Right ventricle myocardium inferior (tissue), 1 donor: ENCODE results near the gene CHST5. TPM values are rescaled to one million over a fixed set of nuclear protein-coding genes. Genes with fewer than 3 reads are reported as not detected.

Experiments
- ATAC-seq: fragments of 200-7000 bp; cut with Tn5 transposase; one replicate; pipeline ENCODE4 v1.9.1; 2020; ENCODE audit warnings: mild to moderate bottlenecking, moderate library complexity
- DNase-seq: peaks from one replicate; pipeline ENCODE4 v3.0.0; 2021; ENCODE audit errors: missing footprints
- intact Hi-C: fragments of 100-400 bp; cut with DNase I; formaldehyde crosslinking; loops from one replicate; pipeline ENCODE4 v1.11.0; 2022
- total RNA-seq: library from RNA; stranded (reverse); fragmentation: NEBNext Ultra II Directional; extraction: Animal tissue kit (Norgen Biotek cat#: 25700); gene quantifications from one replicate; pipeline ENCODE4 v1.2.1, GENCODE V29; 2021
- donor health status: DM: no; HTN: yes; CAD: no; lungs with severe emphysema.

CHST5 gene
- total RNA-seq, 1 donor from 2014 or later, result 0.27 TPM

GRCh38 chr16:75486676-75487313, 49.1 kb downstream of the CHST5 start:
- ATAC-seq (no peak), DNase-seq (no peak)
- intact Hi-C loops, result no loop called here

- DNase-seq (no peak), ATAC-seq (no peak)
- intact Hi-C loops, result no loop called here
Observed at GRCh38 chr16:75486014-75486675, 49.8 kb downstream of the CHST5 start.

GRCh38 chr16:75485230-75486013, 50.5 kb downstream of the CHST5 start:
- DNase-seq (no peak), ATAC-seq (no peak)
- intact Hi-C loops, result no loop called here

- DNase-seq (no peak), ATAC-seq (no peak)
- intact Hi-C loops, result no loop called here
Observed at GRCh38 chr16:75483222-75483621, 52.7 kb downstream of the CHST5 start.

- no peak for DNase-seq
- no peak for ATAC-seq
- intact Hi-C loops, result no loop called here
Observed at GRCh38 chr16:75482434-75483205, 53.3 kb downstream of the CHST5 start.

GRCh38 chr16:75481475-75481874, 54.4 kb downstream of the CHST5 start:
- ATAC-seq, result no peak
- intact Hi-C loops, result no loop called here
- DNase-seq, result no peak

GRCh38 chr16:75479421-75479990, 56.4 kb downstream of the CHST5 start:
- no peak for ATAC-seq
- no peak for DNase-seq
- intact Hi-C loops, result no loop called here

Other genes starting within 250 kb of the CHST5 start
- gene CFDP1, start 102.6 kb downstream of the CHST5 start, total RNA-seq, result 26.6 TPM
- 9.6 TPM for gene TMEM170A, start 71.4 kb downstream of the CHST5 start, total RNA-seq
- 0.62 TPM for gene CHST6, start 40.7 kb downstream of the CHST5 start, total RNA-seq
- gene TMEM231, start 20.1 kb upstream of the CHST5 start, total RNA-seq, result 4.4 TPM
- 231 TPM for gene GABARAPL2, start 30.3 kb upstream of the CHST5 start, total RNA-seq
- gene ADAT1, start 87.2 kb upstream of the CHST5 start, total RNA-seq, result 19.5 TPM
- gene KARS1, start 111.6 kb upstream of the CHST5 start, total RNA-seq, result 145 TPM
- gene TERF2IP, start 111.7 kb upstream of the CHST5 start, total RNA-seq, result 51.7 TPM
- gene CPHXL2, start 140.9 kb upstream of the CHST5 start, total RNA-seq, result not detected
- not detected for gene DUXB, start 165.4 kb upstream of the CHST5 start, total RNA-seq
- gene CPHXL, start 190.4 kb upstream of the CHST5 start, total RNA-seq, result not detected